DMS 273 (cell line): ENCODE measurements around the gene REPS1.
"Not testable (repeated sequence)": the region's sequence is repeated elsewhere in the genome, so short reads cannot be mapped to it uniquely, and the experiment has no call there.

Experiments used
- DNase-seq: peaks from one replicate; lab custom pipeline; 2025; ENCODE audit not compliant: unreplicated experiment; lab: John Stamatoyannopoulos, UW

Gene REPS1

DNA sequence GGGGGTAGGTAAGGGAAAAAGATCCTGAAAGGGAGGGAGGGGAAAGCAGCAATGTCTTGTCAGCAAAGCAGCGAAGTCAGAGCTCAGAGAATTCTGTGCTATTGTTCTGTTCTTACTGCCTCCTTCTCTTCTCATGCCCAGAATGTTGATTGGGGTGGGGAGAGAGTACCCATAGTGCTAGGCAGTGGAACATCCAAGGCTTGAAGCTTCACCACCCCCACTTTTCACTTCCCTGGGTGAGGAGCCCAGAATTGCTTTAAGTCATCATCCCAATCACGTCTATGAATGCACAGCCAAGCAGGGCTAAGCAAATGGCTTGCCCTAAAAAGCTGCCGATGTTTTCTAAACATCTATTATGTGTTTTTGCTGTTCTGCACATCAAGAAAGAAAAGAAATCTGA, 16.5 kb downstream of the REPS1 start:
- peak; percentile 10 for DNase-seq

DNA sequence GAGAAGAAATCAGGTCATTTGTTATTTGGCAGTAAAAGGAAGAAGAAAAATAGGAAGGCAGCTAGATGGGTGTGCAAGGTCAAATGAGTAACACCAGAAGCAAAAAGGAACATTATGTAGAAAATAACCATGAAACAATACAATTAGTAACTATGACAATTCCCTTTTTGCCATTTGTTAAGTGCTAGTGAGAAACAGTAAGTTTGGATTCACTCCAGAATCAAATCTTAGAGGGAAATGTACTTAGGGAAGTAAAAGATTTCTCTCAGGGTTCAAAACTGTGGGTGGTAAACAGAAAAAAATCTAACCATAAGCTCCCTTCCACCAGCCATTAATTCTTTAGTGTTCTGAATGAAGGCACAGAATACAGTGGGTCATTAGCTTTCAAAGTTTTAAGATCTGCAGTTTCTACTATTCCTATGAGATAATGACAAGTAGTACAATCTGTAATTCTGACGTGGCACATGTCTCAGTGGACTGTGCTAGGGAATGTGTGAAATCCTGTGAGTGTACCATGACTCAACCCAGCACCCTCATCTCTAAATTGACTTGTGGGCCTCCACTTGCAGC, 17.1 kb downstream of the REPS1 start:
- DNase-seq = no peak

DNA sequence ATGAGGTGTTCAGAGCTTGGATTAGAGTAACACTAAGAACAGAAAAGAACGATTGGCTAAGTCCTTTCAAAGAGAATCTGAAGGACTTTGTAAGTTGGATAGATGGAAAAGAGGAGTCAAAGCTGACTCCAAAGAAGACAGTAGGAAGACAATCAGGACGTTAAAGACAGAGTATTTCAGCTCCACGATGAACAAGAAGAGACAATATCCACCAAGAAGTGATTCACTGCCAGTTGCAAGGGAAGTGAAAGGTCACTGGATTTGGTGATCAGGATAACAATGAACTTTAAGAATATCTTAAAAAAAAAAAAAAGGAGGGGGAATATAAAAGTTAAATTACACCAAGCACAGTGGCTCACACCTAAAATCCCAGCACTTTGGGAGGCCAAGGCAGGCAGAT, 17.9 kb downstream of the REPS1 start:
- no peak for DNase-seq

DNA sequence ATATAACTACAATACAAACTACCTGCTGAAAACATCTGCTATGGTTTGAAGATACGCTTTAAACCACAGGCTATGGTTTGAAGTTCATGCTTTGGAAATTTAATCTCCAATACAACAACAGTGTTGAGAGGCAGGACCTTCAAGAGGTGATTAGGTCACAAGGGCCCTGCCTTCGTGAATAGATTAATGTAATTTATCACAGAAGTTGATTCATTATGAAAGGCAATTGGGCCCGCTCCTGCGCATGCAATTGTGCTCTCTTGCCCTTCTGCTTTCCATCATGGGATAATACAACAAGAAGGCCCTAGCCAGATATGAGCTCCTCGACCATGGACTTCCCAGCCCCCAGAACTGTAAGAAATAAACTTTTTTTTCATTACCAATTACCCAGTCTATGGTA, 21.2 kb downstream of the REPS1 start:
- no peak for DNase-seq

DNA sequence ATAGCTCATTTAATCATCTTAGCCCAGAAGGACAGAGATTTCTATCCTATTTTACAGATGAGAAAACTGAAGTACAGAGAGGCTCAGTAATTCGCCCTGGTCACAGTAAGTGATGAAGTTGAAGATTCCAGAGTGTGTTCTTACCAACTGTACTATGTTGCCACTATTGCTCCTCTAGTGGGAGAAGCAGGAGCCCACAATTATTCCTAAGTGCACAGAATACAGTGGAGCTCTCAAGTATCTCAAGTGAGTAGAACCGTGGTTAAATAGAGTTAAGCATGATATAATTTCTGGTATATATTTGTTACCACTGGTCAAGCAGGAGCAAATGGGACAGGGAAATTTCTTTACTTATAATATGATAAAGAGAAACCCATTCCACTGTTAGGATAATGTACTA, 22.1 kb downstream of the REPS1 start:
- DNase-seq = no peak

DNA sequence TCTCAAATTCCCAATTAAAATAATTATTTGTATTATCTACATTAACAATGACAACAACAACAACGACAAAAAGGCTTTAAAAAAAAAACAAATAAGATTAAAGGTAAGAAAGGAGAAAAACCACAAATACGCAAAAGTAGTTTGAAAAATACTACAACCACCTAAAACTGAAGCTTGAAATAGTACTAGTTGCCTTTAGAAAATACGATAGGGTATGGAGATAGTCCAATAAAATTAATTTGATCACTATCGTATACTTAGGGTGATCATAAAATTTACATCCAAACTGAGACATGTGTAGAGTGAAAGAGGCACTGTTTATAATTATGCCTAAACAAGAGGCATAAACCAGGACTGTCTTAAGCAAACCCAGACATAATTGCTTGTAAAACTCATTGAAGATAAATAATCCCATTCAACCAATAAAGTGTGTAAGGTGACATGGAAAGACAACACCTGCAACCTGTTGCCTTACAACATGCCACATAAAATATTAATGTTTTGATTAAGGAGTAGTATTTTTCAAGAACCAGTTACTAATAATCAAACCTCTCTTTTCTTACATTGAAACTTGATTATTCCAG, 22.7 kb downstream of the REPS1 start:
- no peak for DNase-seq

DNA sequence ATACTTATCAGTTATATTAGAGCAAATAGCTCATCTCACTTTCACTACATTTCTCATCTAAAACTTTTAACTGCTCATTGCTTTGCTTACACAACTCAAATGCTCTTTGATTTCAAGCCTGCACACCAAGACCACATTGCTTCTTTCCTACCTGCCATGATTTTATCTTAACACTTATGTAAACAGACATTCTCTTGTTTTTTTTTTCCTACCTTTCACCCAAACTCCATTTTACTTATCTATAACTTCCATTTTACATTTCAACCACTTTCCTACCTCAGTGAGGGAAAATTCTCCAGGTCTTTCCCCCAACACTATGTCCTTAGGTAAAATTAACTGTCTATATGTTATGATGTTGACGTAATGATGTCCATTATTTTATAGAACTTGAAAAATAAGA, 24.0 kb downstream of the REPS1 start:
- DNase-seq = no peak

DNA sequence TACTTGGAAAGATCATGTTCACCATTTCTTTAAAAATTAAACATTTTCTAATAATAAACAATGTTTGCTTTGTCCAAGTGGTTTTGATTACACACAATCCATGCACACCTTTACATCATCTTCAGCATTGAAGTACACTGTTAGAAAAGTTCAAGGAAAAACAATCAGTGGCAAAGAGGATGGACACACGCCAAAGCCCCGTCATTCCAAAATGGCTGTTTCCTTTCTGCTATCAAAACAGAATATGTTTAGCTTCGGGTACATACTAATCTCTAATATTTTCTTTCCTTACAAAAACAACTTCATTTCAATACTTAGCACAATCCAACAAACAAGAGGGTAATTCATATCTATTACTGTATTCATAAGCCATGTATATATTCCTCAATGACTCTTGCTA, 24.5 kb downstream of the REPS1 start:
- no peak for DNase-seq

DNA sequence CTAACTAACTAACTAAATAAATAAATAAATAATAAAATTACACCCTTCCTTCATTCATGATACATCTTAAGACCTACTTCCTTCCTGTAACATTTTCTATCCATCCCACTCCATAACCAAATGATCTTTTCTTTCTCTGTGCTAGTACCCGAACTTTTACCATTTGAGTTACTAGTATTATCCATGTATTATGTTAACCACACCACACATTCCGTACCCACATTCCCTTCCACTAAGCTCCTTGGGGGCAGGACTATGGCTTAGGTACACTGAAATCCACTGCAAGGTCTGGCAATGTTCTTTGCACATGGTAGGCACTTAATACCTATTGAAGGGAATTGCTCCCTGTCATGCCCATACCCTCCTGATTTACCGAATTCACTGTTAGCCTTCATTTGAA, 24.9 kb downstream of the REPS1 start:
- DNase-seq = no peak

DNA sequence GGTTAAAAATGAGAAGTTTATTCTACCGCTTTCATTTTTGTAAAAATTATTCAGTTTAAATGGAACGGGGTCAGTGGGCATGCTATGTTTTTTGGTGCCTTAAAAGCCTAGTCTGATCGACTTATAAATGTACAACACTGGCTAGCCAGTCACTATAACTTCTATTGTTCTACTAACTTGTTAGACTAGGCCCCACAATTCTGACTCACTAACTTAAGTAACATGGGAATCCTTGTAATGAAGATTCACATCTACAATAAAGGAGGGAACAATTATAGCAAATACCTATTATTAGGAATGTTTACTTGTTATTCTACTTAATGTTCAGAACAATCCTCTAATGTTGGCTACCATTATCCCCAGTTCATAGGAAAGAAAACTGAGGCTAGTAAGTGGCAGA, 28.5 kb downstream of the REPS1 start:
- DNase-seq = no peak

DNA sequence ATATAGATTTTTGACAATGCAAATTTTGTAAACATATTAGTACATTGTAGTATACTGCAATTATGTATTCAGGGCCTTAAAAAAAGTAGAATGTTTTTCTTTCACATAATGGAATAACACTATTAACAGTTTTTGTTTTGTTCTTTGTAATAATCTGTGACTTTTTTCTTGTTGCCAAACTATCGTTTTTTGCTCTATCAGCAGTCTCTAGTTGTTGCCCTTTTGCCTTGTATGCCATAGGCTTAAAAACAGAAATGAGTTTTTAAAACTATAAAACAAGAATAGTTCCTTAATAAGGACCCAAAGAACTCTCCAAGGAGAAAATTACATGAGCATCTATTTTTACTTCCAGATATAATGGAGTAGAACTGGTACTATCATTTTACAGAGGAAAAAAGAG, 29.5 kb downstream of the REPS1 start:
- DNase-seq = no peak

DNA sequence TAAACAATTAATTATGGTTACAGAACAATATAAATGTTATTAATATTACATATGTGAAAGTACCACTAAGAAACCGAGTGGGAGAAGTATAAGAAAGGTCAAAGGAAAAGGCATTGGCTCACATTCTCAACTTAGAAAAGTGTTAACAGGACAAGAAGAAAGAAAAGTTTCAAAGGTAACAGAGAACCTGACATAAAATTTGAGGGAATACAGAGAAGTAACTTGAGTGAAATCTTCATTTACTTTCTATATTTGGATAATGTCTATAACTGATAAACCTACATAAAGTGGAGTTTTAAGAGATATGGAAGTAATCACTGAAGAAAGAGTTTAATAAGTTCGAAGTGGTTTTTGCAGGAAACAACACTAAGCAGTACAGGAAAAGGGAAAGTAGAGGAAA, 30.1 kb downstream of the REPS1 start:
- DNase-seq = no peak

DNA sequence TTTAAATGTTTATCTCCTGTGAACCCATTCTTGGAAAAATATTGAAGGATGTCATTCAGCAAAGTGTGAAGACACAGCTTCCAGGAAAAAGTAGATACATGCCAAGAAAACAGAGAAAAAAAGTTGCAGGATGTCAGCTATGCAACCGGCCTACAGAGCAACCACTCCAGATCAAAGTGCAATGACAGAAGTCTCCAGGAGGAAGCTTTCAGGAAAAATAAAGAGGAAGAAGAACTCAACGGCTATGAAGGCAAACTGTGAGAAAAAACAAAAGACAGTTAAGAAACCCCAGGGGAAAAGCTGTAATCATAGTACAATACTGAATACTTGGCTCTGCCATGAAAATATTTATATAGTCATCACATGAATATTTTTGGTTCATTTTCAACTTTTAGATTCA, 30.6 kb downstream of the REPS1 start:
- DNase-seq = no peak

DNA sequence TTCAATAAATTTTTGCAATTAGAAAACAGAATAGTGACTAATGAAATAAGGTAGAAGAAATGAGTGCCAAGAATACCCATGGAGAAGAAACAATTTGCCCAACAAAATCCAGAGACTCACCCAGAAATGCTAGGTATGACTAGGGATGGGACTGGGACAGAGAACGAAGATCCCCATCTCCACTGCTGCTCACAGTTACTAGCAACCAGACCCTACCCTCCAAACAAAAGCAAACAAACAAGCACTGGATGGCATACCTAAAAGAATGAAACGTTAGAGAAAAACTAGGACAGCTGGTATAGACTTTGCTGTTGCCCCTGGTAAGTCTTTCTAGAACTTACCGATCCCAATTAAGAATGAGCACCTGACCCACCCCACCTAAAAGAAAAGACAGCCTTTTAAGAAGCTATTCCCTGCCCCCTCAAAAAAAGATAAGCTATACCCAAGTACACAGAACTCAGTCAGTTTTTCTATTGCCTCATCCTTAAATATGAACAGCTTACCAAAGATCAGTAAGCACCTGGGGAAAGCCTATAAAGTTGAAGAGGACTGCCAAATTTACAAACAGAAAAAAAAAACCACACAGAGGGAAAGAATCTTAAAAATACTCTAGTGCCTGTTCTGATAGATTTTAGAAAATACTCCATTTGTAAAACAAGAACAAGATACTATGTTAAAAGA, 31.7 kb downstream of the REPS1 start:
- no peak for DNase-seq

DNA sequence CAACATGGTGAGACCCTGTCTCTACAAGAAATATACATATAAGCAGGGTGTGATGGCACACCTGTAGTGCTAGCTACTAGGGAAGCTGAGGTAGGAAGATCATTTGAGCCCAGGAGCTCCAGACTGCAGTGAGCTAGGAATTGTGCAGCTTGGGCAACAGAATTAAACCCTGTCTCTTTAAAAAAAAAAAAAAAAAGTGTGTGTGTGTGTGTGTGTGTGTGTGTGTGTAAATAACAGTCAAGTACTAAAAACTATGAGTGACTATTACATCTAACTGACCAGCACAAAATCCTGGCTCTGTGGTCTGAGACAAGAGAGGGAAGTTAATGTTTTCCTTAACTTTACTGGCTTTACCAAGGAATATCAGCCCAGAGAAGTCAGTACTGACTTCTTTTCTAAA, 32.8 kb downstream of the REPS1 start:
- no peak for DNase-seq

DNA sequence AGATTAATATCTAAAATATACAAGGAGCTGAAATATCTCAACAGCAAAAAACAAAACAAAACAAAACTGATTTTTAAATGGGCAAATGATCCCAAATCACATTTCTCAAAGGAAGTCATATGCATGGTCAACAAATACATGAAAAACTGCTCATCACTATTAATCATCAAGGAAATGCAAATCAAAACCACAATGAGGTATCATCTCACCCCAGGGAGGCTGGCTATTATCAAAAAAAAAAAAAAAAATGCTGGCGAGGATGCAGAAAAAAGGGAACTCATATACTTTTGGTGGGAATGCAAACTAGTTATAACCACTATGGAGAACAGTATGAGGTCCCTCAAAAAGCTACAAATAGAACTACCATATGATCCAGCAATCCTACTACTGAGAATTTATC, 34.6 kb downstream of the REPS1 start:
- DNase-seq = no peak

DNA sequence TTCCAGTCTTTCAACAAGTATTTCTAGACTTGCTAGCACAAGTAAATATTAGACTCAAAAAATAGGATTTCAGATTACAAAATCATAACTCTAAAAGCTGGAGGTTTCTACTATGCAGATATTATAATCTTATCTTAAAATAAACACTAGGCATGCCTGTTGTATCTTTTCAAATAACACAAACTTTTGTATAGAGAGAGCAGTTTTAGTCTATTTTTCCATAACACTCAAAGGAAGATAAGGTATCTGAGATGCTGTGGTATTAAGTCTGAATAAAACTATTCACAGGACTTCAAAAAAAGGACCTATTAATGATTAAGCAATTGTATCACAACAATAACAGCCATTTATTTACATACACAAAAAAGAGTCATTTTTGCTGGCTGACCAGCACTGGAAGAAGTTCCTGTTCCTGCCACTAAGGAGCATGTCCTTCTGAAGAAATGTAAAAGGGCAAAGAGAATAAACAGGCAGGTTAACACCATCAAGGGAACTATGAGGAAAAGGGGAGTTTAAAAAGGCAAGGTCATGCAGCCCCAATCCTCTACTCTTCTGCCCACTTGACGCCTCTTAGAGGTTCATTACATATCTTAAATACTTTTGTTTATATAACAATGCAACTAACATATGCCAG, 39.4 kb downstream of the REPS1 start:
- no peak for DNase-seq

DNA sequence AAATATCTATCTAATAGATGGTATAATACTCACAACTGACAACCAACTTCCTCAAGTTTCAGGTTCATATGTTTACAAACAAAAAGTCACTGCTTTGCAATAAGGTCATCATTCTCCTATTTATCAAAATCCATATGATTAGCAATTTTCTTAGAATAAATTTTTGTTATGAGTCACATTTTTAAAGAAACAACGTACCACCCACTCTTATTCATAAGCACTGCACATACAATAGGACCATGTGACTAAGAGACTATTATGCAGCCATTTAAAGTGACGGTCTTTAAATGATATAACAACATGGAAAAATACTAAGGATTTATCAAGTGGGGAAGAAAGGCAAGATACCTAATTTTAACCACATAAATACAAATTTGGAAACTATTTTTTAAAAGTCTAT, 40.0 kb downstream of the REPS1 start:
- no peak for DNase-seq

DNA sequence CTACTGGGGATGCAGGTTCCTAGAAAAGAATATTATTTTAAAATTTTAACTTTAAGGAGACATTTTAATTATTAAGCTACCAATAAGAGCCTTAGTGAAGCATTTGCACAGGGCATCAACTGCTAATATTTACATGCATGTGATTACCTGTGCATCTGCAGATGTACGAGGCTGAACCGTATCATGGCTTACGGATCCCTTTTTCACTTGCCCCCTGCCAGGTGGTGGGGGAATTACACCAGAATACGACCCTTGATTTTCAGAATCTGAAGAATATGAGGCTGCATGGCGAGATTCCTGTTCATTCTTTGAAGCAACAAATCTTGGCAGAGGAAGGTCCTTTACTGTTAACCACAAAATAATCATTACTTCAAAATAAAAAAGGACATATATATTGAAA, 42.7 kb downstream of the REPS1 start:
- peak; percentile 40 for DNase-seq

DNA sequence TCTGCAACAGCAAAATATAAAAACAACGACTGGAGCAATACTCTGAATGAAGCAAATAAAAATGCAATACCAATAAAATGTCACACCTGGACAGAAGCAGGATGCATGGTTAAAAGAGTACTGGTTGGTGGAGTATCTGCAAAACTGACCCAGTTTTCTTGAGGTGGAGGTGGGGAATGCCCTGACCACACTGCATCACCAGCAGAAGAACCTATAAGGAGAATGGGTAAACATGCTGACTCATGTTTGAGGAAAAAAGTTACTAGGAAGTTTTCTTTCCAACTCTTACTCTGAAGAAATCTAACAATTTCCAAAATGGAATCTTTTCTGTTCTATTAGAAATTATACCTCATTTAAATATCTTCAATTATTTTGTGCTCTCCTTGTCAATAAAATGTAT, 43.6 kb downstream of the REPS1 start:
- no peak for DNase-seq

DNA sequence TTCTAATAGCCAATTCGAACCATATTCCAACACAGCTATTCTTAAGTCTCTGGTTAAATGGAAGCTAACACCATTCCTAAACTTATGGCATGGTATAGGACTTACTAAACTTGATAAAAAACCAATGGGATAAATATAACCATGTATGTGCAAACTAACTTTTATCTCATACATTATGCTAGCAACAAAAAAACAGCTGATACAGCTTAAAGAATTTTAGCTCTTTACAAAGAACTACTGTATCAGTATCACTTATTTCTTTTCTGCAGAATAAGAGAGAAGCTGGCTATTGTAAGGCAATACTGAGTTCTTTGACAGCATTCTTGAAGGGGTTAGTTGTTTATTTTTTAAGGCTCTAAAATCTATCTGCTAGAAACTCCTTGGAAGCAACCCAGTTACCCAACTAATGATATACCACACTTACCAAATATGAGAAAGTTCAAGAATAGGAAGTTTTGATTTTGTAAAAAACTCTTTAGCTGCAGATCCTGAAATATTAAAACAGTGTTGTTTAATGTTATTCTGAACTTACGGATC, 44.9 kb downstream of the REPS1 start:
- no peak for DNase-seq

DNA sequence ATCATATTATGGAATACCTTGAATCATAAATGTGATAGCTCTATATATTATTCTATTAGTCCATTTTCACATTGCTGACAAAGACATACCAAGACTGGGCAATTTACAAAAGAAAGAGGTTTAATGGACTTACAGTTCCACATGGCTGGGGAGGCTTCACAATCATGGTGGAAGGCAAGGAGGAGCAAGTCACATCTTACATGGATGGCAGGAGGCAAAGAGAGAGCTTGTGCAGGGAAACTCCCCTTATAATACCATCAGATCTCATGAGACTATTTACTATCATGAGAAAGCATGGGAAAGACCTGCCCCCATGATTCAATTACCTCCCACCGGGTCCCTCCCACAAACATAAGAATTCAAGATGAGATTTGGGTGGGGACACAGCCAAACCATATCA, 51.2 kb downstream of the REPS1 start:
- not testable (repeated sequence) for DNase-seq
